HEK293 (cell line): ENCODE data around the gene FRMPD4.
A peak's percentile ranks its signal among the peaks of the same experiment; 100 is the strongest.

Experiments used
- EGR2 ChIP-seq: fragments of 450-650 bp; formaldehyde crosslinking; IDR thresholded peaks from 2 replicates; pipeline ENCODE4 v1.5.1; 2016; ENCODE audit warnings: low read depth, missing biosample characterization, missing genetic modification characterization
- GFI1B ChIP-seq: fragments of 450-650 bp; formaldehyde crosslinking; IDR thresholded peaks from 2 replicates; pipeline ENCODE4 v1.5.1; 2016; ENCODE audit warnings: missing biosample characterization, missing genetic modification characterization
- GLIS1 ChIP-seq: fragments of 450-650 bp; formaldehyde crosslinking; IDR thresholded peaks from 2 replicates; pipeline ENCODE4 v1.5.1; 2016; ENCODE audit warnings: missing biosample characterization, missing genetic modification characterization
- IKZF3 ChIP-seq: fragments of 450-650 bp; IDR thresholded peaks from 2 replicates; pipeline ENCODE4 v1.5.0; 2018; ENCODE audit warnings: missing biosample characterization, mild to moderate bottlenecking, missing genetic modification characterization, moderate library complexity
- KLF10 ChIP-seq: fragments of 450-650 bp; IDR thresholded peaks from 2 replicates; pipeline ENCODE4 v1.5.1; 2018; ENCODE audit warnings: missing biosample characterization, mild to moderate bottlenecking, missing genetic modification characterization
- OSR2 ChIP-seq: fragments of 450-650 bp; formaldehyde crosslinking; IDR thresholded peaks from 2 replicates; pipeline ENCODE4 v1.5.1; 2016; ENCODE audit warnings: missing biosample characterization, missing genetic modification characterization
- PATZ1 ChIP-seq: fragments of 450-650 bp; formaldehyde crosslinking; IDR thresholded peaks from 2 replicates; pipeline ENCODE4 v1.5.1; 2016; ENCODE audit warnings: missing biosample characterization, missing genetic modification characterization
- PRDM10 ChIP-seq: fragments of 450-650 bp; formaldehyde crosslinking; IDR thresholded peaks from 2 replicates; pipeline ENCODE4 v1.5.1; 2016; ENCODE audit warnings: missing biosample characterization, missing genetic modification characterization
- PRDM6 ChIP-seq: fragments of 450-650 bp; formaldehyde crosslinking; IDR thresholded peaks from 2 replicates; pipeline ENCODE4 v1.5.1; 2017; ENCODE audit warnings: missing biosample characterization, missing genetic modification characterization
- SCRT1 ChIP-seq: fragments of 450-650 bp; formaldehyde crosslinking; IDR thresholded peaks from 2 replicates; pipeline ENCODE4 v1.5.1; 2016; ENCODE audit warnings: missing biosample characterization, missing genetic modification characterization, borderline replicate concordance
- WT1 ChIP-seq: fragments of 450-650 bp; formaldehyde crosslinking; IDR thresholded peaks from 2 replicates; pipeline ENCODE4 v1.5.1; 2016; ENCODE audit warnings: missing biosample characterization, missing genetic modification characterization
- ZBTB44 ChIP-seq: fragments of 450-650 bp; IDR thresholded peaks from 2 replicates; pipeline ENCODE4 v1.5.1; 2018; ENCODE audit warnings: missing biosample characterization, mild to moderate bottlenecking, missing genetic modification characterization
- ZBTB48 ChIP-seq: fragments of 450-650 bp; formaldehyde crosslinking; IDR thresholded peaks from 2 replicates; pipeline ENCODE4 v1.5.1; 2016; ENCODE audit warnings: missing biosample characterization, missing genetic modification characterization
- ZEB2 ChIP-seq: fragments of 450-650 bp; formaldehyde crosslinking; IDR thresholded peaks from 2 replicates; pipeline ENCODE4 v1.5.1; 2016; ENCODE audit warnings: missing biosample characterization, missing genetic modification characterization
- ZNF16 ChIP-seq: fragments of 450-650 bp; formaldehyde crosslinking; IDR thresholded peaks from 2 replicates; pipeline ENCODE4 v1.5.1; 2016; ENCODE audit warnings: low read depth, missing biosample characterization, missing genetic modification characterization
- ZNF280C ChIP-seq: fragments of 450-650 bp; formaldehyde crosslinking; IDR thresholded peaks from 2 replicates; pipeline ENCODE4 v1.5.1; 2016; ENCODE audit warnings: missing biosample characterization, missing genetic modification characterization
- ZNF302 ChIP-seq: fragments of 450-650 bp; formaldehyde crosslinking; IDR thresholded peaks from 2 replicates; pipeline ENCODE4 v1.5.1; 2016; ENCODE audit warnings: missing biosample characterization, missing genetic modification characterization, low read depth
- ZNF341 ChIP-seq: fragments of 450-650 bp; formaldehyde crosslinking; IDR thresholded peaks from 2 replicates; pipeline ENCODE4; 2016; ENCODE audit warnings: low read depth, missing biosample characterization, missing genetic modification characterization
- ZNF354C ChIP-seq: fragments of 450-650 bp; formaldehyde crosslinking; IDR thresholded peaks from 2 replicates; pipeline ENCODE4 v1.5.1; 2016; ENCODE audit warnings: missing biosample characterization, missing genetic modification characterization, low read depth, borderline replicate concordance
- ZNF366 ChIP-seq: fragments of 450-650 bp; formaldehyde crosslinking; conservative IDR thresholded peaks from 2 replicates; pipeline ENCODE4 v1.5.1; 2016; ENCODE audit warnings: missing biosample characterization, missing genetic modification characterization
- ZNF423 ChIP-seq: fragments of 450-650 bp; formaldehyde crosslinking; IDR thresholded peaks from 2 replicates; pipeline ENCODE4 v1.5.1; 2016; ENCODE audit warnings: missing biosample characterization, missing genetic modification characterization
- ZNF521 ChIP-seq: fragments of 450-650 bp; formaldehyde crosslinking; IDR thresholded peaks from 2 replicates; pipeline ENCODE4 v1.5.1; 2017; ENCODE audit warnings: missing biosample characterization, mild to moderate bottlenecking, missing genetic modification characterization
- ZNF692 ChIP-seq: fragments of 450-650 bp; formaldehyde crosslinking; IDR thresholded peaks from 2 replicates; pipeline ENCODE4 v1.5.1; 2016; ENCODE audit warnings: missing biosample characterization, missing genetic modification characterization
- ZNF768 ChIP-seq: fragments of 450-650 bp; formaldehyde crosslinking; IDR thresholded peaks from 2 replicates; pipeline ENCODE4 v1.5.1; 2018; ENCODE audit warnings: missing biosample characterization, mild to moderate bottlenecking, missing genetic modification characterization
- ZXDB ChIP-seq: fragments of 450-650 bp; formaldehyde crosslinking; IDR thresholded peaks from 2 replicates; pipeline ENCODE4 v1.5.1; 2016; ENCODE audit warnings: missing biosample characterization, missing genetic modification characterization

The FRMPD4 gene

GRCh38 chrX:12162420-12162819 lies 24.1 kb downstream of the FRMPD4 start (continued):
- TF ChIP-seq PRDM10 (peak; percentile 66; the same call in 1 of the 2 replicates), GFI1B (tag by site-specific recombination) (peak; percentile 84), ZNF521 (no peak), IKZF3 (tag by site-specific recombination) (peak; percentile 94), PRDM6 (peak; percentile 80), WT1 (tag by site-specific recombination) (peak; percentile 84), PATZ1 (tag by site-specific recombination) (0 out of 2 replicates have a peak, but pooled peaks have one; percentile 38), ZBTB44 (tag by site-specific recombination) (peak; percentile 95), ZNF768 (tag by site-specific recombination) (no peak), EGR2 (no peak), ZNF280C (tag by site-specific recombination) (no peak), ZNF423 (tag by site-specific recombination) (no peak), SCRT1 (tag by site-specific recombination) (peak; percentile 31; the same call in 1 of the 2 replicates), ZXDB (tag by site-specific recombination) (peak; percentile 83), ZBTB48 (tag by site-specific recombination) (peak; percentile 67), ZNF341 (tag by site-specific recombination) (peak; percentile 60), ZNF692 (peak; percentile 39; the same call in 1 of the 2 replicates), OSR2 (tag by site-specific recombination) (peak; percentile 66), ZNF302 (tag by site-specific recombination) (no peak), ZNF366 (tag by site-specific recombination) (peak; percentile 37; the same call in 1 of the 2 replicates), ZNF354C (tag by site-specific recombination) (no peak), KLF10 (tag by site-specific recombination) (peak; percentile 42; the same call in 1 of the 2 replicates), ZEB2 (peak; percentile 71; the same call in 1 of the 2 replicates), GLIS1 (tag by site-specific recombination) (no peak), ZNF16 (no peak)
